HCEC 1CT (cell line): Measurements from ENCODE around the gene ADCYAP1R1.

Experiments used
- DNase-seq: peaks from one replicate; pipeline ENCODE4 v3.0.0-alpha.2; 2017

ADCYAP1R1 gene

DNA sequence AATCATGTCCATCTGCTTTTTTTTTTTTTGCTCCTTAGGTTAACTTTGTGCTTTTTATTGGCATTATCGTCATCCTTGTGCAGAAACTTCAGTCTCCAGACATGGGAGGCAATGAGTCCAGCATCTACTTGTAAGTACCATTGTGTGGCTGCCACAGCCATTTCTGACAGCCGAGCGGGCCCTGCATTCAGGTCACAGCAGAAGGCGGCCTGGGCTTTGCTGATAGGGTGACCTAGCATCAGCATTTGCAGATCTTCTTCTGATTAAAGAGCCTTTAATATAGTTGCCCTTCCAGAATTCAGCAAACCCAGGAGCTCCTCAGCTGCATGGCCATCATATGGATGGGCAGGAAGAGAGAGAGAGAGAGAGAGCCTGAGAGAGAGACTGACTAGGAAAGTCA, 40.5 kb downstream of the ADCYAP1R1 start:
- DNase-seq, result no peak

- DNase-seq, result no peak
These were observed 41.2 kb downstream of the ADCYAP1R1 start for GRCh38 chr7:31093282-31093681.

DNA sequence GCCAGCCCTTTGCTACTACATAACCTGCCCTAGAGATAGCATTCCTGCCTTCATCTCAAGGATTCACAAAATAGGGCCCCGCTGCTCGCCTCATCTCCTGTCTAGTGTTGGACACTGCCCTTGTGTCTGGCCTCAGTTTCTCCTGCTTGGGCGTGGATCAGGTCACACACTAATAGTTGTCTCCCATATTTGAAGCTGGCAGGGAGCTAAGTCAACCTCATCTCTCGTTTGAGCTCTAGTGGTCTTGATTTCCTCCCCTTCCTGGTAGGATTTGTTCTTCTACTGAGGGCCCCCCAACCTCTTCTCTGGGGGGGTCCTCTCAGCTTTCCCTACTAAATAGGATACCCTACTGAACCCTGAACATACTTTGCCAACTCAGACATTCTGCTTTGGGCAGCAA, 42.2 kb downstream of the ADCYAP1R1 start:
- no peak for DNase-seq

GRCh38 chr7:31095286-31096197, 43.4 kb downstream of the ADCYAP1R1 start:
- DNase-seq, result no peak

DNA sequence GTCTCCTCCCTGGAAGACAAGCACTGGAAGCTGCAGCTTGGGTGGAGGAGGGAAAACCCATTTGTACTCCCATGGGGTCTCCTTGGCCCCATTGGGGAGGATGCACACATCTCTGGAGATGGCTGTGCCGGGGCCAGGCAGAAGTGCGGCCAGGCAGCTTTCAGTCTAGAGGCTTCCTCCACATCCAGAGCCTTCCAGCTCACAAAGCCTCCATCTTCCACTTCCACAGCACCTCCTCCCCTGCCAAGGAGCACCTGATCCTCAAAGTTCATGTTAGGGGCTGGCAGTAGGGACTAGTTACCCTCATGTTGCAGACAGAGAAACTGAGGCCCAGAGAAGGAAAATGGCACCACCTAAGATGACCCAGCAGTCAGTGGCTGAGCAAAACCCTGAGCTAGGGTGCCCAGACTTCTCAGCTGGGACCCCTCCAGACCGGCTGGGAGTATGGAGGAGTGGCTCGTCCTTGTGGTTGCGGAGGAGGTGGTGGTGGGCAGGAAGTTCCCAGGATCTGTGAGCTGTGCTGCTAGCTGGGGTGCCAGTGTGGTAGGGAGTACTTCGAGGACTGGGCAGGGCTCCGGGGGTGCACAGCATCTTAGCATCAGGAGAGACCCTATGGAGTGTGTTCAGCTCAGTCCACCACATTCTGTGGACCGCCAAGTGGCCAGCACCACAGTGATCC, 44.2 kb downstream of the ADCYAP1R1 start:
- no peak for DNase-seq

DNA sequence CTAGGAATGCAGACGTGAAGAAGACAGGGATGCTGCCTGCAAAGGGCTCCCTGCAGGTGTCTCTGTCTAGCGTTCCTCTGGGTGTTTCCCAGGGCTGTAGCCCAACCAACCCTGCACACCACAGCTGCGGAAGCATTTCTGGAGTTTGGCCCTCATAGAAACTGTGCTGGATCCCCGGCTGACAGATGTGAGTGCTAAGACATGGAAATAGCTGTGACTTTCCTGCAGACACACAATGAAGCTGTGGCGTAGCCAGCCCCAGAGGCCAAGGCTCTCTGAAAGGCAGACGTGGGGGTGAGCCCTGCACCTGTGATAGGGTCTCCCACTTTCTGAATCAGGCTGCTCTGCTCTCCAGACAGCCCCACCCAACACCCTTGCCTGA, 44.8 kb downstream of the ADCYAP1R1 start:
- DNase-seq, result no peak

DNA sequence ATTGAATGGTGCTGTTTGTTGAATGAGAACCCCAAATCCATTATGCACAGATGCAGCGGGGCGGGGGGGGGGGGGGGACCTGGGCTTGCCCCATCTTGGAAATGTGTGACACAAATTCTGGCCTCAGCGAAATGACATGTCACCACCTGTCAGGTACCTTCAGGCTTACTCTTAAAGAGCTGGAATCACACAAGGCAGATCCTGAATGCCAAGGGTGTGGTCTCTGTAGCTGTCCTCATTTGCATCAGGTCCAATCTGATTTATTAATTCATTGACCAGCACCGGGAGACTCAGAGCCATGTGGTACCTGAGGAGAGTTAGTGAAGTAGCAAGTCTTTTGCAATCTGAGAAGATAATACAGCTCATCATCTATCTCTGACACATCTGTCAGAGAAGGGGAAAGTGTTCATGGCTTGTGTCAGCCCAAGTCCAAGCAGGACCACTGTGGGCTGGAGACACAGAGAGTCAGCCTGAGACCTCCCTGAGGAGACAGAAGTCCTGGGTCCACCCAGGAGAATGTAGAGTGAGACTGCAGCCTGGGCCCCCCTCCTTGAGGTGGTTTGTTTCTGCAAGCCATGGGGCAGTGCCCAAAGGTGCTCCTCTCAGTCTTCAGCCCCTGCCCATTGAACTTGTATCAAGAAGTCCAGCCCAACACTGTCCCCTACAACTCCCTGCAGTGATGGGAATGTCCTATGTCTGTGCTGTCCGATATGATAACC, 46.7 kb downstream of the ADCYAP1R1 start:
- DNase-seq, result no peak

DNA sequence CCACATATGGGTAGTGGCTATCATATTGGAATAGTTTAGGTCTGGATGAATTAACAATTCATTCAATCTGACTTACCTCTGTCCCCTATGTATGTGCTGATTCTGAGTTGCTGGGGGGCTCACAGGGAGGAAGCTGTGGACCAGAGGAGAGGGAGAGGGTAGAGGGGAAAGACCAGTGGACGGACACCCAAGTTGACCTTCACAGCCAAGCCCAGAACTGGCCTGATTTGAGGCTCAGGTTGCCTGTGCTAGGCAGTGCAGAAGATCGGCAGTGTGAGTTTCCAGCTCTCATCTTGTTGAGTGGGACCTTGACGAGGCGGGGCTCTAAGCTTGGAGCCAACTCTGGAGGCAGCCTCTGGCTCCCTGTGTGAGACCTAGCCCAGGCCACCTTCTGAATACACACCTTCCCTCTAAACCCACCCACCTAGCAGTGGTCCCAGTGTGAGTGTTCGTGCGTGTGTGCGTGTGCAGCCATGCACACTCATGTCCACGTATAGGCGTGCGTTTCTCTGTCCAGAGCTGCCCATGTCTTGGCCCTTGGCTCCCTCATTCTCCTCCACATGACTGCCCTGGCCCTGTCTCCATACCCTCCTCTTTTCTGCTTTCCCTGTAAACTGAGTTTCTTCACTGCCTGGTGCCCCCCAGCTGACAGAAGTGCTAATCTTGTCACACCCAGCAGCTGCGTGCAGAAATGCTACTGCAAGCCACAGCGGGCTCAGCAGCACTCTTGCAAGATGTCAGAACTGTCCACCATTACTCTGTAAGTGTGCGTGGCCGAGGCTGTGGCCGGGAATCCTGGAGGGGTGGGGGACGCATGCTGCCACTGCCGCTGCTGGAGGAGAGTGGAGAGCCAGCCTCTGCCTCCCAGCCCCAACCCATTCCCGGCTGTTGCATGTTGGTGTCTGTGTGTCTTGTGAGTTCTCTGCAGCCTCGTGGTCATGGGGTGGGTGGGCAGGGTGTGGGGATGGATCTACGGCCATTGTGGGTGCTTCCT, 47.6 kb downstream of the ADCYAP1R1 start:
- DNase-seq, result no peak

DNA sequence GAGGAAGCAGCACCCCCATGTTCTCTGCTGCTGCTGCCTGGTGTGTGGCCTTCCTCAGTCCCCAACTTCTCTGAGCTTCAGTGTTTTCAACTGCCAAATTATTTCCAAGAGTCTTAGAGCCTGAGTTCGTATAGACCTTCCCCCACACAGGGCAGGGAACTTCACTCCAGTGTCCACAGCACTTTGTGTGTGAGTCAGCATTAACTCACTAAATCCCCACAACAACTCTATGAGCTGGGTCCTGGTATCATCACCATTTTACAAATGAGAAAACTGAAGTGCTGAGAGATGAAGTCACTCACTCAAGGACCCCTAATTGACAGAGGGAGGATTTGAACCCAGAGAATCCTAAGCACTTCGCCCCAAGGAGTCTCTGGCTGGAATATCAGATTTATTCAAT, 48.3 kb downstream of the ADCYAP1R1 start:
- DNase-seq, result peak; percentile 50

DNA sequence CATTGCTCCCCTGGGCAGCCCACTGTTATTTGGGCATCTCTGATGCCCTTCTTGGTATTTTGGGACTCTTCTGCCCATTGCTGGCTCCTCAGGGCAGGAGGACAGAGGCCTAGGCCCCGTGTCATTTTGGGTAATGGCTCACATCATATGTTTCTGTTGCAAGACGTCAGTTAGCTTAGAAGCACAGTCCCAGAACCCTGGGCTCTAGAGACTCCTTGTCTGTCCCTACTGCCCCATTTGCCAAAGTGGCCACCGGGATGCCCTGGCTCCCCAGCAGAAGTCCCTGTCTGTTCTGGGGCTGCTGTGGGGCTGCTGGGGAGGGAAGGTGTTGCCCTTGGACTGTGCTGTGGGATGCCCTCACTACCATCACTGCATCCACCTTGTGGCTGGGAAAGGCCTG, 48.8 kb downstream of the ADCYAP1R1 start:
- no peak for DNase-seq

DNA sequence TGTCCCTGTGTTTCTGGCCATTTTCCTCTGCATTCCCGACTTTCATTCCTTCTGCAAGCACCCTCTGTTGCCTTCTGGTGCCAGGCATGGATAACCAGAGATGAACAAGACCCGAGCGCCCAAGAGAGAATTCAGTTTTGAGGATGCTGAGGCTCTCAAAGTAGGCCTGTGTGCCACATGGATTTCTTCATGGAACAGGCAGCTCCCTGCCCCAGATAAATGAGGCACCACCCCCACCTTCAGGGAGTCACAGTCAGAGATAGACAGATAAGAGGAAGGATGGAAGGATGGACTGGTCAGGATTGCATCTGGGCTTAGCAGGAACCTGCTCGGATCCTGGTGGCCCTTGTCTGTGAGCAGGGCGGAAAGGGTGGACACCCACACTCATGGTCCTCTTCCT, 49.4 kb downstream of the ADCYAP1R1 start:
- DNase-seq, result no peak

- DNase-seq, result no peak
These were observed 50.3 kb downstream of the ADCYAP1R1 start for GRCh38 chr7:31102151-31102972.

DNA sequence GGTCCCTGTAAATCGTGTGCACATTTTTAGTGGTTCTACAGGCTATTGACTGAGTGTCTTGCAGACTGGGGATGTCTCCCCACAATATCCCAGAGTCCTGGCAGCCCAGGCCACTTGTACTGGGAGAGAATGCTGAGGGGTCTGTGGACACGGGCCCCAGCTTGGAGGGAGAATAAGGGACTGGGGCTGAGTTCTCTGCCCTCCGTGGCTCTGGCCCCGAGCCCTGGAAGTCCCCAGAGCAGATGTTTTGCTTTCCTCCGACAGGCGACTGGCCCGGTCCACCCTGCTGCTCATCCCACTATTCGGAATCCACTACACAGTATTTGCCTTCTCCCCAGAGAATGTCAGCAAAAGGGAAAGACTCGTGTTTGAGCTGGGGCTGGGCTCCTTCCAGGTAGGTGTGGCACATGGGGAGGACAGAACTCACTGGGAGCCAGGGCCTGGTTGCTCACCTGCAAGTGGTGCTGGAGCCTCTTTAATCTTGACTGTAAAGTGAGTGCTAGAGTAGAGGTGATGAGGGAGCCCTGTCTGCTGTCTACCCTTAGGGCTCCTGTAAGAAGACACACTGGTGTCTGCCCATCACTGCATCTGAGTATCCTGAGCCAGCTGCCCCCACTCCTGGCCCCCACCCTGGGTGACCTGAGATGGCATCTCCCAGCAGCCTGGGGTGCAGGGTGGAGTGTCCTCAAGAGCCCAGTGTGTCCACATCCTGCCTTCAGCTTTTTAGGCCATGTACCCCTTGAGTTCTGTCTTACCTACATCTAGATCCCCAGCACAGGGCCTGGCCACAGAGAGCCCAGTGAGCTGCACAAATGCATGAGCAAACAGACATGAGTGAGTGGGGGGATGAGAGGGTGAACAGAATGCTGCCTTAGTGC, 51.1 kb downstream of the ADCYAP1R1 start:
- DNase-seq, result no peak

DNA sequence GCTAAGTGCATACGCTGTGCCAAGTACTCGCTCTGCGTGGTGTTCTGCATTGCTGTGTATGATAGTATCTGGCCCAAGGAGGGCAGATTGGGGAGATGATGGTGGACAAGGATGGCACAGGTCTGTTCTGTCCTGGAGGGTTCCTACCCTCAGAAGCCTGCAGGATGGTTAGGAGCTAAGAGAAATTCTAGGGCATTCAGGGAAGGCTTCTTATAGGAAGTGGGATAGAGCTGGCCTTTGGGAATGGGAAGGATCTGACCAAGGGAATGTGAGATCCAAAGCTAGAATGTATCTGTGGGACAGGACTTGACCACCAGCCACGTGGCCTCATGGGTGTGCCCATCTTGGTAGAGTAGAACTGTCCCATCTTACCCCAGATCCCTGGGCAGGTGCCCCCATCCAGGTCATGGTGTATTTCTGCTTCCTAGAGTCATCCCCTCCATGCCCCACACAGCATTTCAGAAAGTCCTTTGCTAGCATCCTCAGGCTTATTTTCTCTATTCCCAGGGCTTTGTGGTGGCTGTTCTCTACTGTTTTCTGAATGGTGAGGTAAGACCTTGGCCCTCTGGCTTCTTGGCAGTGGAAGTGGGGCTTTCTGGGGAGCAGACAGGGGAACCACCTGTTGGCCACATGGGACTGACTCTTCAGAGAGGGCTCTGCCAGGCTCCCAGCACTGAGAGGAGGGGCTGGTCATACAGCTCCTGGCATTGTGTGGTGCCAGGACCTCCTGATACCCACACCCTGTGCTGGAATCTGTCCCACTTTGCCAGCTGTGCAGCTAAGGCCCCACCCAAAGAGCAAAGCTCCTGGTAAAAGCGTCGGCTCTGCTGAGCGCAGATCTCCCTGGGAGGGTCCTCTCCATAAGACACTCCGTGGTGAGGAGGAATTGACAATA, 52.5 kb downstream of the ADCYAP1R1 start:
- DNase-seq, result no peak

- DNase-seq, result no peak
These were observed 53.3 kb downstream of the ADCYAP1R1 start for GRCh38 chr7:31105256-31105950.

DNA sequence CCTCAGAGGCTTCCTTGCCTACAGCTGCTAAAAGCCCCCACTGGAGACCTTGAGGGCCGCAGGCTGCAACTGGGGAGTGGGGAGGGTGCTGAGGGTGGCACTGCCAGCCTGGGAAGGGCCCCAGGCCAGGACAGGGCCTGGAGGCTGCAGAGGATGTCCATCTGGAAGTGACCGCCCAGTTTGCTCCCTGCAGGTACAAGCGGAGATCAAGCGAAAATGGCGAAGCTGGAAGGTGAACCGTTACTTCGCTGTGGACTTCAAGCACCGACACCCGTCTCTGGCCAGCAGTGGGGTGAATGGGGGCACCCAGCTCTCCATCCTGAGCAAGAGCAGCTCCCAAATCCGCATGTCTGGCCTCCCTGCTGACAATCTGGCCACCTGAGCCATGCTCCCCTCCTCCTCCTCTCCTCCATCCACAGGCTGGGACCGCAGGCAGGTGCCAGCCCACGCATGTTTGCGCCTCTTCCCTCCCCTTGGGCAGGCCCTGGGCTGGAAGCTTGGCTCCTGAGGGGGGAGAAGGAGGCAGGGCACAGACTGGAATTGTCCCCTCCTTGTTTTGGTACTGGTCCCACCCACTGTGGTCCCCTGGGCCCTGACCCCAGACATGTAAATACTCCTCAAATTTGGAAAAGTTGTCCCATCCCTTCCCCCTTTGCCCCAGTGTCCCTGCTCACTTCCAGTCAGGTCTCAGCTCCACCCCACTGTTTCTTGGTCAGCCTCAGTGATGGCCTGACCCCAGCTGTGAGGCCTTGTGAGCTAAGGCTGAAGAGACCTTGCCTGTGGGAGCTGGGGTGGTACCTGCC, 54.4 kb downstream of the ADCYAP1R1 start:
- no peak for DNase-seq
